ENCODE measurements around the gene MERTK.
"Not testable (repeated sequence)": the region's sequence is repeated elsewhere in the genome, so short reads cannot be mapped to it uniquely, and the experiment has no call there.

Gene MERTK

GRCh38 chr2:112040066-112040465, 141.7 kb downstream of the MERTK start:
- not testable (repeated sequence) for DNase-seq (ENCODE audit: low read depth in 2 of 2, low spot score in 1 of 2)

- not testable (repeated sequence) for DNase-seq (ENCODE audit: low read depth in 2 of 2, low spot score in 1 of 2)
Measured at GRCh38 chr2:112041460-112041859, 143.1 kb downstream of the MERTK start.

- no peak for DNase-seq (ENCODE audit: low read depth in 2 of 2, low spot score in 1 of 2)
Measured at GRCh38 chr2:112045446-112046014, 147.1 kb downstream of the MERTK start.

GRCh38 chr2:112046231-112046630, 147.8 kb downstream of the MERTK start:
- no peak for DNase-seq (ENCODE audit: low read depth in 2 of 2, low spot score in 1 of 2)

- no peak for DNase-seq (ENCODE audit: low read depth in 2 of 2, low spot score in 1 of 2)
Measured at GRCh38 chr2:112047537-112048235, 149.3 kb downstream of the MERTK start.

GRCh38 chr2:112048236-112048592, 149.8 kb downstream of the MERTK start:
- no peak for DNase-seq (ENCODE audit: low read depth in 2 of 2, low spot score in 1 of 2)

- DNase-seq (ENCODE audit: low read depth in 2 of 2, low spot score in 1 of 2), result no peak
Measured at GRCh38 chr2:112048887-112049286, 150.5 kb downstream of the MERTK start.

- no peak for DNase-seq (ENCODE audit: low read depth in 2 of 2, low spot score in 1 of 2)
Measured at GRCh38 chr2:112050316-112050715, 151.9 kb downstream of the MERTK start.

GRCh38 chr2:112053917-112054846, 155.8 kb downstream of the MERTK start:
- DNase-seq (ENCODE audit: low read depth in 2 of 2, low spot score in 1 of 2), result peak; percentile 94 to 97

- peak; percentile 91 to 99 for DNase-seq (ENCODE audit: low read depth in 2 of 2, low spot score in 1 of 2)
Measured at GRCh38 chr2:112054847-112055729, 156.7 kb downstream of the MERTK start, which contains the start of gene TMEM87B. Gene TMEM87B, plus strand, starts transcription at chr2:112055269. Its CDS starts 323 bp downstream, at chr2:112055592.

GRCh38 chr2:112055730-112056625, 157.6 kb downstream of the MERTK start:
- DNase-seq (ENCODE audit: low read depth in 2 of 2, low spot score in 1 of 2), result peak in 1 of 2 donors; percentile 1

GRCh38 chr2:112056626-112056987, 158.2 kb downstream of the MERTK start:
- no peak for DNase-seq (ENCODE audit: low read depth in 2 of 2, low spot score in 1 of 2)

- no peak for DNase-seq (ENCODE audit: low read depth in 2 of 2, low spot score in 1 of 2)
Measured at GRCh38 chr2:112059671-112060070, 161.3 kb downstream of the MERTK start.

GRCh38 chr2:112061299-112061698, 162.9 kb downstream of the MERTK start:
- DNase-seq (ENCODE audit: low read depth in 2 of 2, low spot score in 1 of 2), result no peak

GRCh38 chr2:112061840-112062239, 163.4 kb downstream of the MERTK start:
- no peak for DNase-seq (ENCODE audit: low read depth in 2 of 2, low spot score in 1 of 2)

- DNase-seq (ENCODE audit: low read depth in 2 of 2, low spot score in 1 of 2), result no peak
Measured at GRCh38 chr2:112062894-112063293, 164.5 kb downstream of the MERTK start.

GRCh38 chr2:112065486-112065885, 167.1 kb downstream of the MERTK start:
- DNase-seq (ENCODE audit: low read depth in 2 of 2, low spot score in 1 of 2), result no peak

- DNase-seq (ENCODE audit: low read depth in 2 of 2, low spot score in 1 of 2), result no peak
Measured at GRCh38 chr2:112065966-112066365, 167.6 kb downstream of the MERTK start.

GRCh38 chr2:112069794-112070193, 171.4 kb downstream of the MERTK start:
- not testable (repeated sequence) for DNase-seq (ENCODE audit: low read depth in 2 of 2, low spot score in 1 of 2)

- DNase-seq (ENCODE audit: low read depth in 2 of 2, low spot score in 1 of 2), result no peak
Measured at GRCh38 chr2:112073875-112074274, 175.5 kb downstream of the MERTK start.
